Measurements from ENCODE around the gene SNU13. TPM values are rescaled to one million over a fixed set of nuclear protein-coding genes. Genes with fewer than 3 reads are reported as not detected.

SNU13 gene
- total RNA-seq, 2 experiments from 2014 or later = 275 to 299 TPM

GRCh38 chr22:41722496-41722895 lies 33.8 kb upstream of the SNU13 start:
- POLR2A ChIA-PET = interaction anchor here (0.6 kb wide), 1 partner anchor 288 kb away, joined by 3 read pairs; no protein-coding TSS in a partner anchor

GRCh38 chr22:41713004-41713403 lies 24.3 kb upstream of the SNU13 start:
- no peak for ATAC-seq
- CTCF ChIA-PET = interaction anchor here (3.5 kb wide), 1 partner anchor 15 kb away, joined by 24 read pairs; no protein-coding TSS in a partner anchor
- no peak for TF ChIP-seq CTCF (IDR thresholded peaks at IDR 0.05)

More at GRCh38 chr22:41722496-41722895, 33.8 kb upstream of the SNU13 start:
- intact Hi-C loops (cut with micrococcal nuclease) = no loop called here
- no peak for DNase-seq
- Mint-ChIP-seq H3K4me3 (no peak overlapping the region), H3K27ac (no peak overlapping the region), H3K27me3 (no peaks in the 10 kb centered on the region), H3K4me1 (ENCODE audit: low read depth) (no peaks in the 10 kb centered on the region), H3K36me3 (ENCODE audit: low read depth) (no peaks in the 10 kb centered on the region), H3K9me3 (no peaks in the 10 kb centered on the region)
- TF ChIP-seq CTCF (IDR thresholded peaks at IDR 0.05) = no peak
- CTCF ChIA-PET = interaction anchor here (0.9 to 1.2 kb wide), 2 partner anchors 24 to 25 kb away, joined by 3 to 4 read pairs; no protein-coding TSS in a partner anchor
- ATAC-seq = no peak

GRCh38 chr22:41709341-41709740 lies 20.7 kb upstream of the SNU13 start:
- ChIA-PET POLR2A (no interaction called here), CTCF (no interaction called here)
- intact Hi-C loops (cut with micrococcal nuclease) = no loop called here
- DNase-seq = no peak
- Mint-ChIP-seq H3K4me3 (no peak overlapping the region), H3K27ac (no peak overlapping the region), H3K27me3 (no peaks in the 10 kb centered on the region), H3K9me3 (no peaks in the 10 kb centered on the region), H3K4me1 (ENCODE audit: low read depth) (no peaks in the 10 kb centered on the region), H3K36me3 (ENCODE audit: low read depth) (no peaks in the 10 kb centered on the region)
- ATAC-seq = no peak
- no peak for TF ChIP-seq CTCF (IDR thresholded peaks at IDR 0.05)

More at GRCh38 chr22:41713004-41713403, 24.3 kb upstream of the SNU13 start:
- DNase-seq = no peak
- H3K36me3 Mint-ChIP-seq (ENCODE audit: low read depth) = no peaks in the 10 kb centered on the region
- H3K4me3 Mint-ChIP-seq = no peak overlapping the region
- no peaks in the 10 kb centered on the region for H3K9me3 Mint-ChIP-seq
- H3K27me3 Mint-ChIP-seq = no peaks in the 10 kb centered on the region
- POLR2A ChIA-PET = no interaction called here
- no peak overlapping the region for H3K27ac Mint-ChIP-seq
- intact Hi-C loops (cut with micrococcal nuclease) = no loop called here
- H3K4me1 Mint-ChIP-seq (ENCODE audit: low read depth) = no peaks in the 10 kb centered on the region

GRCh38 chr22:41702763-41703162 lies 14.1 kb upstream of the SNU13 start:
- intact Hi-C loops (cut with micrococcal nuclease) = no loop called here

GRCh38 chr22:41700108-41700364 lies 11.4 kb upstream of the SNU13 start:
- Mint-ChIP-seq H3K4me3 (no peak overlapping the region), H3K9me3 (no peaks in the 10 kb centered on the region), H3K36me3 (ENCODE audit: low read depth) (no peaks in the 10 kb centered on the region), H3K27ac (no peak overlapping the region), H3K27me3 (no peaks in the 10 kb centered on the region), H3K4me1 (ENCODE audit: low read depth) (peaks cover 10% of the 10 kb centered on the region)
- ATAC-seq = no peak
- POLR2A ChIA-PET = interaction anchor here (1.5 to 3.9 kb wide), 3 partner anchors 10 to 241 kb away, joined by 3 to 34 read pairs (median 8); partner anchors contain the start of gene SNU13
- no peak for DNase-seq
- intact Hi-C loops (cut with micrococcal nuclease) = no loop called here
- TF ChIP-seq CTCF (IDR thresholded peaks at IDR 0.05) = no peak
- CTCF ChIA-PET = interaction anchor here (3.6 to 5.0 kb wide), 4 partner anchors 8 to 80 kb away, joined by 22 to 56 read pairs (median 38); partner anchors contain the start of gene SNU13

More at GRCh38 chr22:41702763-41703162, 14.1 kb upstream of the SNU13 start:
- DNase-seq = no peak
- H3K27me3 Mint-ChIP-seq = no peaks in the 10 kb centered on the region
- no peaks in the 10 kb centered on the region for H3K9me3 Mint-ChIP-seq
- no peak overlapping the region for H3K4me3 Mint-ChIP-seq
- TF ChIP-seq CTCF (IDR thresholded peaks at IDR 0.05) = no peak
- ChIA-PET POLR2A (no interaction called here), CTCF (interaction anchor here (1.2 kb wide), 1 partner anchor 44 kb away, joined by 5 read pairs; no protein-coding TSS in a partner anchor)
- no peak overlapping the region for H3K27ac Mint-ChIP-seq
- H3K4me1 Mint-ChIP-seq (ENCODE audit: low read depth) = peaks cover 3% of the 10 kb centered on the region
- no peak for ATAC-seq
- no peaks in the 10 kb centered on the region for H3K36me3 Mint-ChIP-seq (ENCODE audit: low read depth)
